ENCODE results near the gene TTC7B.

DNA sequence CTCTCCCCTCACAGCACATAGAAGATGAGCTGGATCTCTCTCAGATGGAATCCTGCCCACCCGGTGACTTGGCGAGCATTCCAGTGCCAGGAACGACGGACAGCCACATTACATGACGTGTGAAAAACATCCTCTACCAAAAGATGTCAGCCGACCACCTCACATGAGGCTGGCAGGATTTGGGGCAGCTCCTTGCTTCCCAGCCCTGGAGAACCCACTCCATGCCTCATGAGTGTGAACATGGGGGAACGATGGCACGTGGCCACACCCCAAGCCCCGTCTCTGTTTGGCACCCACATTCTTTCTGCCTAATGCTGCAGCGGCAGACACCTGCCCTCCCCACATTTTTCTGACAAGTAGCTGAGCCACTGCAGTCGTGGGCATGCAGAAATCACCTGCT is 216.9 kb downstream of the TTC7B start:
- no peak for TF ChIP-seq POLR2A (IDR thresholded peaks at IDR 0.05; ENCODE audit: low read depth, low read length)
- no peak for TF ChIP-seq POLR2AphosphoS5 (IDR thresholded peaks at IDR 0.05; ENCODE audit: low read depth, low read length)
- no peak for TF ChIP-seq TAF1 (IDR thresholded peaks at IDR 0.05; ENCODE audit: borderline replicate concordance, low read depth, low read length)
